ENCODE data around the gene ERF. TPM values are rescaled to one million over a fixed set of nuclear protein-coding genes. Genes with fewer than 3 reads are reported as not detected.
A peak's percentile ranks its signal among the peaks of the same experiment; 100 is the strongest.

ERF gene
- polyA plus RNA-seq, 2 of the 4 experiments (the other 2 are of a cell fraction) = 103 to 120 TPM

DNA sequence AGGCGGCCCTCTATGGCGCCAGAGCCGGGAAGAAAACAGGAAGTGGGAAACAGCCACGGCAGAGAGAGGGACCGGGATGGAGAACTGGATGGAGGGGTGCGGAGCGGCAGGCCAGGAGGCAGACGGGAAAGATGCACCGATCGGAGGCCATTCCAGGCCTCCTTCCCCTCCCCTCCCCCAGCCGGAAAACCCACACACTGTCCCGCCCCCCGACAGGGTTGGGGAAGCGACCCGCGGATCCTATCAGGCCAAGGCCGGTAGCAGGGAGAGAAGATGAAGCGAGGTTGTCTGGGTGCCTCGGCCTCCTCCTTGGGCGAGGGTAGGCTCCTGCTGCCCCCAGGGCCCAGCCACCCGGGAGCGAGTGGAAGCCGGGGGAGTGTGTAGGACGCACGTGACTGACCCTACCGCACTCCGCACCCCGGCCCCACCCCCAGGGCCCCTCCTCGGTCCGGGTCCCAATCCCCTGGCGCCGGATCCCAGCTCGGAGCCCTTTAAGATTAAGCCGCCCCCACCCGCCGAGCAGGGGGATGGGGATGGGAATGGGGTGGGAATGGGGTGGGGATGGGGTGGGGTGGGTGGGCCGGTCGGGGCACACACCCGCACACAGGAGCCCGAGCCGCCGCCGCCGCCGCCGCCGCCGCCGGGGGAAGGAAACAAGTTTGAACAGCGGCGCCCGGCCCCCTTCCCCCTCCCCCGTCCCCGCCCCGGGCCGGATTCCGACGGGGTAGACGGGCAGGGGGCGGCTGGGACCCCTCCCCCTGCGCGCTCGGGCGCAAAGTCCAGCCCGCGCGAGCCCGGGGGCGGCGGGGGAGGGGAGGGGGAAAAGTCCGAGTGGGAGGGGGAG, 1.5 kb downstream of the ERF start:
- POLR2A ChIA-PET = interaction anchor here (3.4 kb wide), 1 partner anchor 10 kb away, joined by 28 read pairs; the partner anchor contains the start of gene GSK3A

More for the DNA sequence above, 1.5 kb downstream of the ERF start:
- Histone ChIP-seq H3K27ac (peak overlapping the region; percentile 94 to 96), H3K4me1 (peaks cover 57% of the 10 kb centered on the region), H3K9me3 (no peaks in the 10 kb centered on the region), H3K4me2 (peak overlapping the region; percentile 92), H3K4me3 (peak overlapping the region; percentile 94)
- DNase-seq (ENCODE audit: low read depth in 1 of 2, low spot score in 1 of 2) (peak; percentile 81 to 97), ATAC-seq (peak; percentile 17 to 42), FAIRE-seq (peak; percentile 92)
- WGBS (ENCODE audit: missing lambda C conversion rate) = 2% methylated on average over 29 of the region's 71 CpGs
- CTCF ChIA-PET = interaction anchor here (1.8 to 21.7 kb wide), 3 partner anchors 8 to 42 kb away, joined by 4 to 616 read pairs (median 373); partner anchors contain the start of genes CIC, PAFAH1B3 and PRR19
- TF ChIP-seq, protein P1, sequence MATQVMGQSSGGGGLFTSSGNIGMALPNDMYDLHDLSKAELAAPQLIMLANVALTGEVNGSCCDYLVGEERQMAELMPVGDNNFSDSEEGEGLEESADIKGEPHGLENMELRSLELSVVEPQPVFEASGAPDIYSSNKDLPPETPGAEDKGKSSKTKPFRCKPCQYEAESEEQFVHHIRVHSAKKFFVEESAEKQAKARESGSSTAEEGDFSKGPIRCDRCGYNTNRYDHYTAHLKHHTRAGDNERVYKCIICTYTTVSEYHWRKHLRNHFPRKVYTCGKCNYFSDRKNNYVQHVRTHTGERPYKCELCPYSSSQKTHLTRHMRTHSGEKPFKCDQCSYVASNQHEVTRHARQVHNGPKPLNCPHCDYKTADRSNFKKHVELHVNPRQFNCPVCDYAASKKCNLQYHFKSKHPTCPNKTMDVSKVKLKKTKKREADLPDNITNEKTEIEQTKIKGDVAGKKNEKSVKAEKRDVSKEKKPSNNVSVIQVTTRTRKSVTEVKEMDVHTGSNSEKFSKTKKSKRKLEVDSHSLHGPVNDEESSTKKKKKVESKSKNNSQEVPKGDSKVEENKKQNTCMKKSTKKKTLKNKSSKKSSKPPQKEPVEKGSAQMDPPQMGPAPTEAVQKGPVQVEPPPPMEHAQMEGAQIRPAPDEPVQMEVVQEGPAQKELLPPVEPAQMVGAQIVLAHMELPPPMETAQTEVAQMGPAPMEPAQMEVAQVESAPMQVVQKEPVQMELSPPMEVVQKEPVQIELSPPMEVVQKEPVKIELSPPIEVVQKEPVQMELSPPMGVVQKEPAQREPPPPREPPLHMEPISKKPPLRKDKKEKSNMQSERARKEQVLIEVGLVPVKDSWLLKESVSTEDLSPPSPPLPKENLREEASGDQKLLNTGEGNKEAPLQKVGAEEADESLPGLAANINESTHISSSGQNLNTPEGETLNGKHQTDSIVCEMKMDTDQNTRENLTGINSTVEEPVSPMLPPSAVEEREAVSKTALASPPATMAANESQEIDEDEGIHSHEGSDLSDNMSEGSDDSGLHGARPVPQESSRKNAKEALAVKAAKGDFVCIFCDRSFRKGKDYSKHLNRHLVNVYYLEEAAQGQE (IDR thresholded peaks at IDR 0.05) = no peak
- TF ChIP-seq SREBF2 (IDR thresholded peaks at IDR 0.05) = no peak
- TF ChIP-seq, protein P2, sequence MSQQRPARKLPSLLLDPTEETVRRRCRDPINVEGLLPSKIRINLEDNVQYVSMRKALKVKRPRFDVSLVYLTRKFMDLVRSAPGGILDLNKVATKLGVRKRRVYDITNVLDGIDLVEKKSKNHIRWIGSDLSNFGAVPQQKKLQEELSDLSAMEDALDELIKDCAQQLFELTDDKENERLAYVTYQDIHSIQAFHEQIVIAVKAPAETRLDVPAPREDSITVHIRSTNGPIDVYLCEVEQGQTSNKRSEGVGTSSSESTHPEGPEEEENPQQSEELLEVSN (IDR thresholded peaks at IDR 0.05; ENCODE audit: borderline replicate concordance, low read depth) = 0 out of 2 replicates have a peak, but pooled peaks have one; percentile 31
- TF ChIP-seq, protein P3, sequence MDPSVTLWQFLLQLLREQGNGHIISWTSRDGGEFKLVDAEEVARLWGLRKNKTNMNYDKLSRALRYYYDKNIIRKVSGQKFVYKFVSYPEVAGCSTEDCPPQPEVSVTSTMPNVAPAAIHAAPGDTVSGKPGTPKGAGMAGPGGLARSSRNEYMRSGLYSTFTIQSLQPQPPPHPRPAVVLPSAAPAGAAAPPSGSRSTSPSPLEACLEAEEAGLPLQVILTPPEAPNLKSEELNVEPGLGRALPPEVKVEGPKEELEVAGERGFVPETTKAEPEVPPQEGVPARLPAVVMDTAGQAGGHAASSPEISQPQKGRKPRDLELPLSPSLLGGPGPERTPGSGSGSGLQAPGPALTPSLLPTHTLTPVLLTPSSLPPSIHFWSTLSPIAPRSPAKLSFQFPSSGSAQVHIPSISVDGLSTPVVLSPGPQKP (IDR thresholded peaks at IDR 0.05; ENCODE audit: low read depth, low read length) = no peak
- TF ChIP-seq, protein P4, sequence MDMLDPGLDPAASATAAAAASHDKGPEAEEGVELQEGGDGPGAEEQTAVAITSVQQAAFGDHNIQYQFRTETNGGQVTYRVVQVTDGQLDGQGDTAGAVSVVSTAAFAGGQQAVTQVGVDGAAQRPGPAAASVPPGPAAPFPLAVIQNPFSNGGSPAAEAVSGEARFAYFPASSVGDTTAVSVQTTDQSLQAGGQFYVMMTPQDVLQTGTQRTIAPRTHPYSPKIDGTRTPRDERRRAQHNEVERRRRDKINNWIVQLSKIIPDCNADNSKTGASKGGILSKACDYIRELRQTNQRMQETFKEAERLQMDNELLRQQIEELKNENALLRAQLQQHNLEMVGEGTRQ (IDR thresholded peaks at IDR 0.05) = peak; percentile 63
- no peak for TF ChIP-seq HEYL (CRISPR knock-in tag; IDR thresholded peaks at IDR 0.05)
- TF ChIP-seq, protein P5, sequence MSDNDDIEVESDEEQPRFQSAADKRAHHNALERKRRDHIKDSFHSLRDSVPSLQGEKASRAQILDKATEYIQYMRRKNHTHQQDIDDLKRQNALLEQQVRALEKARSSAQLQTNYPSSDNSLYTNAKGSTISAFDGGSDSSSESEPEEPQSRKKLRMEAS (IDR thresholded peaks at IDR 0.05) = peak; percentile 59; the same call in 1 of the 2 replicates
- no peak for TF ChIP-seq RCOR1 (IDR thresholded peaks at IDR 0.05; ENCODE audit: low read depth, low read length)
- TF ChIP-seq, protein P6, sequence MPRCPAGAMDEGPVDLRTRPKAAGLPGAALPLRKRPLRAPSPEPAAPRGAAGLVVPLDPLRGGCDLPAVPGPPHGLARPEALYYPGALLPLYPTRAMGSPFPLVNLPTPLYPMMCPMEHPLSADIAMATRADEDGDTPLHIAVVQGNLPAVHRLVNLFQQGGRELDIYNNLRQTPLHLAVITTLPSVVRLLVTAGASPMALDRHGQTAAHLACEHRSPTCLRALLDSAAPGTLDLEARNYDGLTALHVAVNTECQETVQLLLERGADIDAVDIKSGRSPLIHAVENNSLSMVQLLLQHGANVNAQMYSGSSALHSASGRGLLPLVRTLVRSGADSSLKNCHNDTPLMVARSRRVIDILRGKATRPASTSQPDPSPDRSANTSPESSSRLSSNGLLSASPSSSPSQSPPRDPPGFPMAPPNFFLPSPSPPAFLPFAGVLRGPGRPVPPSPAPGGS (IDR thresholded peaks at IDR 0.05) = 0 out of 3 replicates have a peak, but pooled peaks have one; percentile 39
- TF ChIP-seq HOXB5 (CRISPR knock-in tag; IDR thresholded peaks at IDR 0.05) = no peak
- peak; percentile 64 for TF ChIP-seq BHLHE40 (IDR thresholded peaks at IDR 0.05; ENCODE audit: low read depth, low read length)
- TF ChIP-seq FOSL2 (IDR thresholded peaks at IDR 0.05) = no peak
- no peak for TF ChIP-seq FOSL2 (CRISPR knock-in tag; IDR thresholded peaks at IDR 0.05)
- no peak for TF ChIP-seq POLR2AphosphoS2 (conservative IDR thresholded peaks at IDR 0.05; ENCODE audit: low read length)
- TF ChIP-seq RARB (CRISPR knock-in tag; IDR thresholded peaks at IDR 0.05) = no peak
- peak; percentile 58 to 76; a peak in 4 of 5 replicates for TF ChIP-seq JUN (IDR thresholded peaks at IDR 0.05)
- TF ChIP-seq MAZ (IDR thresholded peaks at IDR 0.05; ENCODE audit: borderline replicate concordance, low read depth, low read length) = no peak
- peak; percentile 24; the same call in 1 of the 2 replicates for TF ChIP-seq GATA3 (IDR thresholded peaks at IDR 0.05; ENCODE audit: borderline replicate concordance)
- peak in 1 of 2 experiments; percentile 63; a peak in 2 of 5 replicates for TF ChIP-seq EP300 (IDR thresholded peaks at IDR 0.05)
- TF ChIP-seq, protein P7, sequence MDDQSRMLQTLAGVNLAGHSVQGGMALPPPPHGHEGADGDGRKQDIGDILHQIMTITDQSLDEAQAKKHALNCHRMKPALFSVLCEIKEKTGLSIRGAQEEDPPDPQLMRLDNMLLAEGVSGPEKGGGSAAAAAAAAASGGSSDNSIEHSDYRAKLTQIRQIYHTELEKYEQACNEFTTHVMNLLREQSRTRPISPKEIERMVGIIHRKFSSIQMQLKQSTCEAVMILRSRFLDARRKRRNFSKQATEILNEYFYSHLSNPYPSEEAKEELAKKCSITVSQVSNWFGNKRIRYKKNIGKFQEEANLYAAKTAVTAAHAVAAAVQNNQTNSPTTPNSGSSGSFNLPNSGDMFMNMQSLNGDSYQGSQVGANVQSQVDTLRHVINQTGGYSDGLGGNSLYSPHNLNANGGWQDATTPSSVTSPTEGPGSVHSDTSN (IDR thresholded peaks at IDR 0.05) = peak; percentile 52; the same call in 1 of the 2 replicates
- no peak for TF ChIP-seq FOSB (CRISPR knock-in tag; IDR thresholded peaks at IDR 0.05)
- peak; percentile 37; the same call in 1 of the 2 replicates for TF ChIP-seq PHF8 (IDR thresholded peaks at IDR 0.05; ENCODE audit: borderline replicate concordance, low read depth)
- TF ChIP-seq CHD2 (IDR thresholded peaks at IDR 0.05; ENCODE audit: low read length, partially characterized antibody) = no peak

All from A549 (cell line).